GM19351 (cell line): ENCODE data around the gene ZDHHC14.

ENCODE experiments used
- ATAC-seq: cut with Tn5 transposase; IDR thresholded peaks from one replicate; pipeline ENCODE4 v1.9.1; 2021; ENCODE audit warnings: mild to moderate bottlenecking, moderate library complexity; ENCODE audit not compliant: unreplicated experiment

The ZDHHC14 gene

DNA sequence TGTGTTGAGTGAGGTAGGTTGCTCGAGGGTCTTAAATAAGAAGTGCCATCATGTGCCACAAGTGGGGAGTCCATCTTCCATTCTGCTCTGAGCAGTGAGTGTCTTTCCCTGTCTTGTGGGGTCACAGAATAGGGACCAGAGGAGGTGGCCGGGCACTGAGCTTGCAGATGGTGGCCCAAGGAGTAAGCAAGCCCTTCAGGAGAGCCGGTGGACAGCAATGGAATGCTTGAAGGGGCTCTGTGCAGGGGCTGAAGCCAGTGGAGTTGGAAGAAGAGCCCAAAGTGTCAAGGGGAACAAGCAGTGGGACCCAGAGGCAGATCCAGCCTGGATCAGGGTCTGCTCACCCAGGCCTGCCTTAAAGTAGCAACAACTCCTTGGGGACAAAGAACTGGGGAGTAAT lies 228.6 kb downstream of the ZDHHC14 start:
- no peak for ATAC-seq

DNA sequence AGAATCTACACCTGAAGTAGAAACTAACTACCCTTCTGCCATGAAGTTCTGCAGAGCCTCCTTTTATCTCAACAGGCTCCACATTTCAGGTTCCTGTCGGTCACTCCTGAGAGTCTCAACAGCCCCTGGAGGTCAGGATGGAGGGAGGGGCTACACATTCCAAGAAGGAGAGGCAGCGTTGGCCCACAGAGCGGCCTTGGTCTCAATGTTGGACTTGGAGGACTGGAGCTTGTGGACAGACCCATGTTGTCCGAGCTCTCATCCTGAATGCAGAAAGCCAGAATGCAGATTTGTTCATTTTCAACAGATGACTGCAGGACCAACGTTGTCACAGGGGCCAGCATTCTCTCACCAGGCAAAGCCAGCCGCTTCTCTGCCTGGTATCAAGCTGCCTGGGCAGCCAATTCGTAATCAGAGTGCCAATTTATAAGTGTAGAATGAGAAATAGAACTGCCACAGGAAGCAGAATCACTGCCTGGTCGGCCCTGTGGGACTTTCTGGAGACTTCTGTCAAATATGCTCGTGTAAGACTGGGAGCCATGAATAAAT lies 229.5 kb downstream of the ZDHHC14 start:
- ATAC-seq, result no peak

DNA sequence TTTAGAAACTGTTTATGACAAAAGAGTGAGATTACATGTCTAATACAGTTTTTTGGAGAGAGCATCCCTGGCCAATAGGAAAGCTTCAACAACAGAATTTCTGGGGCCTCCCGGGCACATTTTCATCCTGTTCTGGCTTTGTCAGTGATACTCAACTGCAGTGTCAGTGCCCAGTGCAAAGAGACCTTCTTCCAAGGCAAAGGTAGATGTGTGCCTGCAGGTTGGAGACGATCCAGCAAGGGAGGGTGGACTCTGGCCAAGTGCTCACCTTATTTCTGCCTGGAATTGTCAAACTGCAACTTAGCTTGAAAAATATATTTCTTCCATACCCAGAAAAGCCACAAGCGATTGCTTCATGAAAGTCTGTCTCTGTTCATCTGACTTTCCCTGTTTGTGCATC lies 230.4 kb downstream of the ZDHHC14 start:
- no peak for ATAC-seq

DNA sequence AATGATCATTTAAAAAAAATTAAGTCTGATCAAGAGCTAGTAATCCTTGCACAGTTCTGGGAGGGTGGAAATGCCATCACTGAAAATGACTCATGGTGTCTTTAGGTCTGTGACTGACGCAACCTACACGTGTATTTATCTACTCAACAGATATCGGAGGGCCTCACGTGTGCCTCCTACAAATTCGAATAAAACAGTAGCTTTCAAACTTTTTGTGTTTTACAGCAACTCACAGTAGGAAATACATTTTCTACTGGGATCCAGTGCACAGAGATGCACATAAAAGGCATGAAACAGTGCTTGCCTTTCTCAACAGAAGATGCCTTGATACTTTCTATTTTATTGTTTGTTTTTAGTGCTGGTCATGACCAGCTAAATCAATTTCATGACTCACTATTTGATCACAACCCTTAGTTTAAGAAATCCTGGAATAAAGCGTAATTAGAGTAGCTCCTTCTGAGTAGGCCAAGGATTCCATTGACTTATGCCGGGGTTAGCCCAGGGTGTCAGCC lies 232.1 kb downstream of the ZDHHC14 start:
- no peak for ATAC-seq

DNA sequence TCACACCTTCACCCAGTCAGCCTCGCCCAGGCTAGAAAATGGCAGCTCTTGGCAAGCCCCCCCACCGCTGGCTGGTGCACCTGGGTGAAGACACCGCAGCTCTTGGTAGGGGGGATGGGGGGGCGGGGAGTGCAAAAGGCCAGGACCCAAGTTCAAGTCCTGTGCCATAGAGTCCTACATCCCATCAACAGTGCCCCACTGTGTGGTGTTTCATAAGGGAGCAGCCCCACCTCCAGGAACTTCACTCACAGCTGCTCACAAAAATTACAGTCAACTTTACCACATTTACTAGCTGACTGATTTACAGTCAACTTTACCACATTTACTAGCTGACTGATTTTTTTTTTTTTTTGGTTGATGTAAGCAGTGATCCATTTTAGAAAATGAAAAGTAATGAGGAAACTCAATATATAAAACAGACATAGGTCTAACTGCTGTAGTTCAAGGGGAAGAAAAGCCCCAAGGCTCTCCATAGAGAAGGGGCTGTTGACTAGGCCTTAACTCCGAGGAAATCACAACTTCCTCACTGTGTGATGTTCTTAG lies 233.1 kb downstream of the ZDHHC14 start:
- no peak for ATAC-seq

DNA sequence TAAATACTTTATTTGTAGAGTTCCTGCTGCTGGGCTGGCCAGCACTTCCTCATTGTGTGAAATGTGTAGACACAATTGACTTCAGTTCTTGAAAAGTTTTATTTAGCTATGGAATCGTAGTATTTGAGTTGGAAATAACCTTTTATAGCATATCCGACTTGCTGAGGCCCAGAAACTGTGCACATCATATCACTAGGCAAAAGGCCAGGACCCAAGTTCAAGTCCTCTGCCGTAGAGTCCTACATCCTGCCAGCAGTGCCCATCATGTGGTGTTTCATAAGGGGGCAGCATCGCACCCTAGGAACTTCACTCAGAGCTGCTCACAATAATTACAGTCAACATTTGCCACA lies 234.4 kb downstream of the ZDHHC14 start:
- no peak for ATAC-seq

DNA sequence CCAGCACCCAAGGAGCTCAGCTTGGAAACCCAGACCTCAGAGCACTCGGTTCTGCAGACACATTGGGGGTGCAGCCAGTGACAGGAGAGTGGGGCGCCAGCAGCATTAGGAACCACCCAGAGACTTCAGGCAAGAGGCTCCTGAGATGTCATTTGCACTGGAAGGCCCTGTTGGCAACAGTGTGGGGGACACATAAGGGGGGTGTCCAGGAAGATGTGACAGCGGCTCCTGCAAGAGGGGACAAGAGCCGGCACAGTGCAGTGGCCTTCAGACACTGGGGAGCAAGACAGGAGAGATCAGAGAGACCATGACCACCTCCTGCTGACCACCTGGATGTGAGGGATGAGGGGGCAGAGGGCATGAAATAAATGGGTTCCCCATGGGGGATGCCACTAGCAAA lies 235.0 kb downstream of the ZDHHC14 start:
- ATAC-seq, result no peak

DNA sequence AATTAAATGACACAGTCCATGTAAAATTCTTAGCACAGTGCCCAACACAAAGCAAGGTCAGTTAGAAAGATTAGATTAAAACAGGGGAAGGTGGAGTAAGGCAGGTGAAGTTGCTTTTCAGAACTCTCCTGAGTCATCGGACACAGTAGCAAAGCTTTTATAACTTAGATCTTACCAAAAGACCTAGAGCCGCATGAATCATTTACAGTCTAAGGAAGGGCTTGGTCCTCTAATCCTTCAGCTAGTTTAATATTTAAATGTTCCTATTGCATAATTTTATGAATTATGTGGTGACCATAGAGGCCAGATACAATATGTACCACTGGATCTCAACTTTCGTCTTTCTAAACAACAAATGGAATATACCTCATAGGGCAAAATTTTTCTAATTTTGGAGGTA lies 240.0 kb downstream of the ZDHHC14 start:
- ATAC-seq, result no peak

DNA sequence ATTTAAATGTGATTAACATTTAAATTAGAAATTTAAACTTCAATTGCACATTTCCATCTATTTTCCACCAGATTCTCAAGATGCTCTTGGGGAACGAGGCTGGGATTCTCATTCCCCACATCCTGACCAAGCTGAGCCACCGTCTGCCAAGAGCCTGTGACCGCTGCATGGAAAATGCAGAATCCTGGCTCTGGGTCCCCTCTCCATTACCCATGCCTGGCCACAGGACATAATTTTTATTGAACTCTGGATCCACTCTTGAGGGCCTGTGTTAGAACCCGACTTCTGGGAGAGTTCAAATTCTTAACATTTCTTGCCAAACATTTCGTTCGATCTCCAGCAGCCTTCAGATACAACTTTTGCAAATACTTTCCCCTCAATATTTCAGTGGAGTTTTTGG lies 240.4 kb downstream of the ZDHHC14 start:
- no peak for ATAC-seq

DNA sequence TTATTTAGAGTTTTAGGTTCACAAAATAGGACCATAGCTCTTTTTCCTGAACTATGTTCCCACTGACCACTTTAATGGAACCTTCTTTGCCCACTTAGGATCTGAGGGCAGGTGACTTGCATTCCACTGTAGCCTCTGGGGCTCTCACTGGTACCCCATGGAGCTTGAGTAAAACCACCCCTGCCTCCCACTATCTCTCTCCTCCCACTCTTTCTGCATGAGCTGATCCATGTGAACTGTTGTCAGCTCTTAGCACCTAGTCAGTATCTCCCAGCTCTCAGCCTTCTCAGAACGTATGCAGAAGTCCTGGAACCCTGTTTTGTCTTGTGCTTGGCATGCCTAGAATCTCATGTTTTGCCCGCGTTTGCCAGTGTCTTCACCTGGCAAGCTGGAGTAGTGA lies 241.4 kb downstream of the ZDHHC14 start:
- ATAC-seq, result no peak

DNA sequence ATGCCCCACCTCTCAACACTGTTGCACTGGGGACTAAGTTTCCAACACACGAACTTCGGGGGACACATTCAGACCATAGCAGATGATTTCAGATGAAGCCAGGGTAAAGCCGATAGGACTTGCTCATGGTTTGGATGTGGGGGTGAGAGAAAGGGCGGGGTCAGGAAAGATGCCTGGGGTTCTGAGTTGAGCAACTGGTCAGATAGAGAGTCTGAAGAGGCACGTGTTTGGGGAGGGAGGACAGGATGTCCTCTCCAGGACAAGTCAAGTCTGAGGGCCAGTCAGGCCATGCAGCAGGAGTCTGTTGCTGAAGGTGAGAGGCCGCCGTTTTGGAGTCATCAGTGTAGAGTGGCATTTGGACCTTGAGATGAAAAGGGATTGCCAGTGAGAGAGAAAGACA lies 244.1 kb downstream of the ZDHHC14 start:
- ATAC-seq, result no peak

DNA sequence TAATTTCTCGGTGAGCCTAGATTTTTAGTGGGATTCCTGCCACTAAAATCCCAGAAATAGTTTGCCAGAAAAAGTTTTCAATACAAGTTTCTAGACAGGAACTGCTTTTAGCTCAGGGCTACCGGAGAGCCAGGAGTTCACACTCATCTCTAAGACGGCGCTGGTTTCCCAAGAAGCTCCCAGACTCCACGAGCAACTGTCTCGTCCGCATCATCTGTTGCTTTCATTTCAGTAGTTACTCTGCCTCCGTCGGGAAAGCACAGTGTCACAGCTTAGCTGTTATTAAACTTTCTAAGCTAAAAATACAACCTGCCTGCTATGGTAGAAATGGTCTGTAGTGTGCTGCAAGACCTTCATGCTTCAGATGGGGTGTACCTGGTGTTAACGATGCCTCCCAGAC lies 244.8 kb downstream of the ZDHHC14 start:
- no peak for ATAC-seq

DNA sequence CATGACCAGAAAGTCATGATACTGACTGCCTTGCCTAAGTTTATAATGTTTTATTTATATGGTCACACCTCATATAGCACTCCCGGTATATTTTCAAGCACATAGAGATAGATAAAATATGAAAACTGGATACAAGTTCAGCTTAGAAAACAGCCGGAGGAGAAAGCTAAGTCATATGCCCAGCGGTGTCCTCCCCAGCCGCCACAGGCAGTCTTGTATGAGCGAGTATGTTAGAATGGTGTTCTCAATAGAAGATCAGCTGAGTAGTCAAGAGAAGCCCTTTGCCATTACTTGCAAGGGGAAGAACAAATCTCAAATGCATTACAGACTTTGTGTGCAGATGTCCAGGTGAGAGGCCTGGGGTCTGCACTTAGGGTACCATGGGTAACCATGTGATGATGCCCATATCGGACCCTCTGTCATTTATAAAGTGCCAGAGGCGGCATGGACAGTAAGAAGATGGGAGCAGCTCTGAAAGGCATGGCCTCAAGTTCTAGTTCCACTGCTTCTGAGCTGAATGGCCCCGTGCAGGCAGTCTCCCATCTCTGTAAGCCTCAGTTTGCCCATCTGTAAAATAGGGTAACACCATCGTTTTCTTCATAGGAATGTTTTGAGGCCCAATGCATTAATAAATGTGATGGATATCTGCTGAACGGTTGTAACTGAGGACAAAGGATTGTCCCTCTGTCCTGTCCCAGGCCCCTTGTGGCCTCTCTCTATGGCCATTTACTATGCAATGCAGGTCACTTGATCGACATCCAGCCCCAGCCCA lies 246.4 kb downstream of the ZDHHC14 start:
- no peak for ATAC-seq

DNA sequence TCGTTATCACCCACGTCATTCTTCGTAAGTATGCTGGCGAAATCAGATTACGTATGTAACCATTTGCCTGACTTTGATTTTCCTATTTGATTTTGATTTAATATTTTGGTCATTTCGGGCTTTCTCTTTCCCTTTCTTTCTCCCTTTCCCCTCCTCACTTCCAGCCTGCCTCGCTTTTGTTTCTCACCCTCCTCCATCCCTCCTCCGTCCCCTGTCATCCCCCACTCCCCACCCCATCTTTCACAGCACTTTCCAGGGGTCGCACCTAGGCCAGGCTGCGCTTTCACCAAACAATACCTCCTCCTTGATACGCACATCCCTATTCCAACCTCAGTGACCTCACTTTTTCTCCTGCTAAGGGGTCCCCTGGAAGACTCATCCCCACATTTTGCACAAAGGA lies 247.5 kb downstream of the ZDHHC14 start:
- no peak for ATAC-seq

DNA sequence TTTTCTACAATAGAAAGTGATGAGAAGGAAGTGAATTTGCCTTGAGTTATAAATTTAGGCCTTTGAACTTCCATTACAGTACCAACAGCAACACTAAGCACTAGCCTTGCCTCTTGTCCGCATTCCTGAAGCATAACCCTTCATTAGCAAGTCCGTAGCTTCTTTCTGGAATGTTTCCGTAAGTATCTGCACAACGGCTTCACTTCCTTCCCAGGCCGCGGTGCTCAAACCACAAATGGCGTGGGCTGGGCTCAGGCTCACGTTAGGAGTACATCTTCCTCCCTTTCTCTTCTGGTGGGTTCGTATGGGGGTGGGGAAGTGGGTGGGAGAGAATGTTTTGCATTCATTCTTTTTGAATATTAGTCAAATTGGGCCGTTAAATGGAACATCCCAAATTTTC lies 248.2 kb downstream of the ZDHHC14 start:
- ATAC-seq, result no peak

DNA sequence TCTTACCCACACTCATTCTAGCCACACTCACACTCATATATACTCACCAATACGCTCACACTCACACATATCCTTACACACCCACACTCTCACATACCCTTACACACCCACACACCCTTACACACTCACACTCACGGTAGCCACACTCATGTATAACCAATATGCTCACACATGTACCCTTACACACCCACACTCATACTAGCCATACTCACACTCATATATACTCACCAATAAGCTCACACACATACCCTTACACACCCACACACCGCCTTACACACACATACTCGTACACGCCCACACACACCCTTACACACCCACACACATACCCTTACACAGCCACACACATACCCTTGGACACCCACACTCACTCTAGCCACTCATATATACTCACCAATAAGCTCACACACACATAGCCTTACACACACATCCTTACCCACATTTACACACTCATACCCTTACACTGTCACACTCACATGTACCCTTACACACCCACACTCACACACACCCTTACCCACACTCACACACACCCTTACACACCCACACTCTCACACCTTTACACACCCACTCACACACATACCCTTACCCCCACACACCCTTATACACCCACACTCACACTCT lies 249.6 kb downstream of the ZDHHC14 start:
- ATAC-seq, result no peak

DNA sequence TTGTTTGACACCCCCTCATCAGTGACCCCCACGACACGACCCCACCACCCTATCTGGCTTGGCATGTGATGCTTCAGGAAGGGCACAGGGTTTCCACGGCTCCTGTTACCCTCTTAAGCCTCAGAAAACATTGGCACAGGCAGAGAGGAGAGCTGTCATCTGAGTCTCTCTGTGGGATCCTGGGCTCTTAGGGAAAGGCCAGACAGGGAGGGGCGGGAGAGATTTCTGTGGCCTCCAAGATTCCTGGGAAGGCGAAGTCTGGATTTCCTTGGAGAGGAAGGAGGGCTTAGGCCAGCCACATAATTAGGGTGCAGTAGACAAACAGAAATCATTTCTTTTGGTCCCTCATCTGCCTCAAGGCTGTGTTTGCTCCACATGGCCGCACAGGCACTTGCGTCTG lies 250.4 kb downstream of the ZDHHC14 start:
- ATAC-seq, result no peak

DNA sequence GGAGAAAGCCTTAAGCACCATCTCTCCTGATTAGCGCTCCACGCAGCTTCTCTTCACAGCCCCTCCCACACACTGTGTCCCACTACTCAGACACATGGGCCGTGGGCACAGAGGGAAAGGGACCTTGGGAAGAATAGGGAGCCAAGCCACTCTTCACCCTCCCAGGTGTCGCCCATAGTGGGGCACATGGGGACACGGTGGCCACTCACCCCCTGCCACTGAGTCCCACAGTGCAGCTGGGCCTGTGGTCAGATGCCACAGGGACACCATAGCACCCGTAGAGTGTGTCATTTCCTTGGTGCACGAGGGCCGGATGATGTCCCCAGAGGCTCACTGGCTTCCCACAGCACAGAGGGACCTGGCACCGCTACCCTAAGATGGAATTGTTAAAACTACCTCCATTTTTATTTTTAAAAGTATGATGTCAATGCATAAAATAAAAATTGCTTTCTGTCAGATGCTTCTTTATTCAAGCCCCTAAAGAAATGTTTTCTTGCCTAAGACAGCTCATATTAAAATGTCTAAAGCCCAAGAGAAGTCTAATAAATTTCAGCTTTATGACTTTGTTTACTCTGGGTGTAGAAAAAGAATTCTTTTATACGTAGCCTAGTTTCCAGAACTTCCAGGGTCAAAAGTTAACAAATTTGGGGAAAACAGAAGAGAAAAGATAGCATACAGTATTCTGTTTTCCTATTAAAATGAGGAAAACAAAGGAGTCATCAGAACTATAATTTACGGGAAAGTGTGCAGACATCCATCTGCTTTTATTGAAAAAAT lies 251.0 kb downstream of the ZDHHC14 start:
- no peak for ATAC-seq

DNA sequence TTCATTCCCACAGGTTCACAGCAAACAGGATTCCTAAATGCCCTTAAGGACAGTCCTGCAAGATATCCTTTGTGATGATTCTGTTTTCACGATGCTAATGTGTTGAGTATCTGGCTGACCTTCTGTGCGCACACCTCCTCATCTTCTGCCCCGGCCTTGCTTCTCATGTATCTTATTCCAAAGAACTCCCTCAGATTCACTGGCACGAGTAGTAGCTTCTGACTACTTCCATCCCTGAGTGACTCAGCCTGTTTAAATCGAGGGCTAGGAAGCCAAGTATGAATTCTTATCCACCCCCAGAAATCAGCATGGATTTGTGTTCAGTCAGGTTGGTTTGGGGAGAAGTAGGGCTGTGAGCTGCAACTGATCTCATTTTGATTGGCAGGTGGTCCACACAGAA lies 251.8 kb downstream of the ZDHHC14 start:
- ATAC-seq, result no peak

DNA sequence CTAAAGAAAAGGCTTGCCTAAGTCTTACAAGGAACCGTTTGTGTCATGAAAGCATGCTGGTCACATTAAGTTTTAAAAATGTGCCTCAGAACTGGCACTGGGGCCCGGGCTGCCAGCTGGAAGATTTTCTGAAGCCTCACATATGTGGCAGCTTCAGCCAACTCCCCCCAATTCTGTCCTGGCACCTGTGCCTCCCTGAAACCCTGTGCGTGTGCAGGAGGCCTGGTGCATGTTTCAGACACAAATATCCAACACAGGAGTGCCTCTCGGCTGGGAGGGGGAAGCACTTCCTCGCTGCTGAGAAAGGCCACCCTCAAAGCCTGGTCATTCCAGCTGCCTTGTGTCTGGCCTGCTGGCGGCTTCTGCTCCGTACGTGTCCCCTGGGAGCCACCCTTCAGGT lies 253.6 kb downstream of the ZDHHC14 start:
- ATAC-seq, result no peak
